DOHH2 (cell line): ENCODE data around the gene TAF5.

ENCODE experiments used
- EZH2phosphoT487 ChIP-seq: fragments of 200-600 bp; sonication (generic); IDR thresholded peaks from 2 replicates; pipeline ENCODE4 v1.6.1; 2017; ENCODE audit warnings: borderline replicate concordance, mild to moderate bottlenecking, antibody characterized with exemption, low read length, moderate library complexity, mixed read lengths
- TF ChIP-seq, protein P1 (sequence below): fragments of 200-600 bp; sonication (generic); IDR thresholded peaks from one replicate; pipeline ENCODE4 v1.5.1; 2014; ENCODE audit warnings: antibody characterized with exemption, mild to moderate bottlenecking, low read depth, low read length; ENCODE audit not compliant: poor library complexity, severe bottlenecking

DNA sequence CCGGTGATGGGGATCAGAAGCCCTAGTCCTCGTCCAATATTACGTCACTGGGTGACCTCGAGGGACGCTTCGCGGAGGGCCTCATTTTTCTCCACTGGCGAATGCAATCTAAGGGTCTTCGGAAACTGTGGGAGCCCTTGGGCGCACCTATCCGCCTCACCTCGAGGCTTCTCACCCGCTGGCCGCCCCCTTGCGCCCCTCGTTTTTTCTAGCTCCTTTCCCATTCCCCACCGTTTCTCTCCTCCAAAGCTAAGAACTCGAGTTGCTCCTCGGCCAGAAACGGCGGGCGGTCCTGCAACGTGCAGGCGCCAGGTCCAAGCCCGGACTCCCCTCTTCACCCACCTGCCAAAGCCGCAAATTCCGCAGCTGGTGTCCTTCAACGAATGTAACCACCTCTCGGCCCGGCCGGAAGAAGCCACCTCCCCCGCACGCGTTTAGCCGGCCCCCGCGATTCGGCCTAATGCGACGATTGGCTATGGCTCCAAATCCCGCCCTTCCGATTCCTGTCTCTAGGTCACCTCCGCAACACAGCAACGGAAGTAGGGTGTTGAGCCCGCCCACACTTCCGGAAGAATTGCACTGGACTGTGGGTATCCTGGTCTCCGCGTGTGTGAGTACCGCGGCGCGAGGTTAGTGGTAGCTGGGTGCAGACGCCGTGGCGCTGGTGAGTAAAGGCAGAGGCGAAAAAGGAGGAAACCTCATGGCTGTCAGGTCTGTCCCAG, 28.5 kb downstream of the TAF5 start, which contains the start of the genes ATP5MK and PDCD11:
- TF ChIP-seq, protein P1, sequence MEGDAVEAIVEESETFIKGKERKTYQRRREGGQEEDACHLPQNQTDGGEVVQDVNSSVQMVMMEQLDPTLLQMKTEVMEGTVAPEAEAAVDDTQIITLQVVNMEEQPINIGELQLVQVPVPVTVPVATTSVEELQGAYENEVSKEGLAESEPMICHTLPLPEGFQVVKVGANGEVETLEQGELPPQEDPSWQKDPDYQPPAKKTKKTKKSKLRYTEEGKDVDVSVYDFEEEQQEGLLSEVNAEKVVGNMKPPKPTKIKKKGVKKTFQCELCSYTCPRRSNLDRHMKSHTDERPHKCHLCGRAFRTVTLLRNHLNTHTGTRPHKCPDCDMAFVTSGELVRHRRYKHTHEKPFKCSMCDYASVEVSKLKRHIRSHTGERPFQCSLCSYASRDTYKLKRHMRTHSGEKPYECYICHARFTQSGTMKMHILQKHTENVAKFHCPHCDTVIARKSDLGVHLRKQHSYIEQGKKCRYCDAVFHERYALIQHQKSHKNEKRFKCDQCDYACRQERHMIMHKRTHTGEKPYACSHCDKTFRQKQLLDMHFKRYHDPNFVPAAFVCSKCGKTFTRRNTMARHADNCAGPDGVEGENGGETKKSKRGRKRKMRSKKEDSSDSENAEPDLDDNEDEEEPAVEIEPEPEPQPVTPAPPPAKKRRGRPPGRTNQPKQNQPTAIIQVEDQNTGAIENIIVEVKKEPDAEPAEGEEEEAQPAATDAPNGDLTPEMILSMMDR: peak; percentile 36
- no peak for TF ChIP-seq EZH2phosphoT487
